H9 (cell line): Measurements from ENCODE around the gene TMEM170B. TPM values are rescaled to one million over a fixed set of nuclear protein-coding genes. Genes with fewer than 3 reads are reported as not detected.

ENCODE experiments used
- DNase-seq: peaks from one replicate; pipeline ENCODE4 v3.0.0-alpha.2; 2017
- H2AFZ ChIP-seq: one replicate; pipeline ENCODE4 v1.6.1; 2013; ENCODE audit warnings: mild to moderate bottlenecking, low read length, control low read depth, moderate library complexity
- H2AK5ac ChIP-seq: 2 replicates; pipeline ENCODE4 v1.6.1; 2013; ENCODE audit warnings: low read length, control low read depth, mixed read lengths; ENCODE audit not compliant: insufficient read length
- H2BK120ac ChIP-seq: one replicate; pipeline ENCODE4 v1.6.1; 2013; ENCODE audit warnings: low read depth, mild to moderate bottlenecking, low read length, control low read depth, inconsistent platforms; ENCODE audit not compliant: poor library complexity, severe bottlenecking
- H2BK12ac ChIP-seq: 2 replicates; pipeline ENCODE4 v1.6.1; 2013; ENCODE audit warnings: low read length, control low read depth, mixed read lengths, low read depth; ENCODE audit not compliant: insufficient read length
- H2BK15ac ChIP-seq: 2 replicates; pipeline ENCODE4 v1.6.1; 2013; ENCODE audit warnings: low read depth, low read length, control low read depth
- H2BK20ac ChIP-seq: one replicate; pipeline ENCODE4 v1.6.1; 2013; ENCODE audit warnings: low read depth, mild to moderate bottlenecking, low read length, control low read depth, inconsistent platforms; ENCODE audit not compliant: poor library complexity, severe bottlenecking
- H2BK5ac ChIP-seq: 2 replicates; pipeline ENCODE4 v1.6.1; 2013; ENCODE audit warnings: low read length, control low read depth, mixed read lengths; ENCODE audit not compliant: insufficient read length
- H3K14ac ChIP-seq: 2 replicates; pipeline ENCODE4 v1.6.1; 2013; ENCODE audit warnings: low read length, control low read depth; ENCODE audit not compliant: insufficient read depth
- H3K18ac ChIP-seq: 2 replicates; pipeline ENCODE4 v1.6.1; 2013; ENCODE audit warnings: low read depth, mild to moderate bottlenecking, mixed read lengths, low read length, control low read depth; ENCODE audit not compliant: insufficient read length
- H3K23ac ChIP-seq: 2 replicates; pipeline ENCODE4 v1.6.1; 2013; ENCODE audit warnings: low read length, control low read depth, mixed read lengths, low read depth; ENCODE audit not compliant: insufficient read length
- H3K23me2 ChIP-seq: 2 replicates; pipeline ENCODE4 v1.6.1; 2013; ENCODE audit warnings: low read depth, mild to moderate bottlenecking, mixed read lengths, low read length, control low read depth; ENCODE audit not compliant: insufficient read length, poor library complexity, severe bottlenecking
- H3K27ac ChIP-seq: 2 replicates; pipeline ENCODE4 v1.5.1; 2013; ENCODE audit warnings: low read length, control low read depth, mixed read lengths, low read depth; ENCODE audit not compliant: insufficient read length
- H3K27me3 ChIP-seq: 2 replicates; pipeline ENCODE4 v1.6.1; 2013; ENCODE audit warnings: low read length, control low read depth, inconsistent platforms; ENCODE audit not compliant: insufficient read depth
- H3K4ac ChIP-seq: 2 replicates; pipeline ENCODE4 v1.6.1; 2013; ENCODE audit warnings: low read depth, mild to moderate bottlenecking, control low read depth, inconsistent platforms, low read length, moderate library complexity
- H3K4me1 ChIP-seq: 2 replicates; pipeline ENCODE4 v1.6.1; 2013; ENCODE audit warnings: low read length, control low read depth, inconsistent platforms; ENCODE audit not compliant: insufficient read depth
- H3K4me2 ChIP-seq: 2 replicates; pipeline ENCODE4 v1.6.1; 2013; ENCODE audit warnings: low read length, control low read depth, mixed read lengths; ENCODE audit not compliant: insufficient read length, insufficient read depth
- H3K56ac ChIP-seq: 2 replicates; pipeline ENCODE4 v1.6.1; 2013; ENCODE audit warnings: low read depth, mild to moderate bottlenecking, mixed read lengths, low read length, control low read depth; ENCODE audit not compliant: insufficient read length
- H3K79me1 ChIP-seq: 2 replicates; pipeline ENCODE4 v1.6.1; 2013; ENCODE audit warnings: low read depth, mild to moderate bottlenecking, moderate library complexity, low read length, control low read depth, inconsistent platforms; ENCODE audit not compliant: insufficient read depth, poor library complexity, severe bottlenecking
- H3K79me2 ChIP-seq: 2 replicates; pipeline ENCODE4 v1.6.1; 2013; ENCODE audit warnings: low read length, control low read depth, inconsistent platforms; ENCODE audit not compliant: insufficient read depth
- H3K9ac ChIP-seq: 2 replicates; pipeline ENCODE4 v1.6.1; 2013; ENCODE audit warnings: low read length, control low read depth, mixed read lengths; ENCODE audit not compliant: insufficient read length; ENCODE audit errors: extremely low read depth
- H3K9me3 ChIP-seq: one replicate; pipeline ENCODE4 v1.6.1; 2013; ENCODE audit warnings: low read depth, low read length, inconsistent platforms; ENCODE audit not compliant: control insufficient read depth
- H3T11ph ChIP-seq: one replicate; pipeline ENCODE4 v1.6.1; 2013; ENCODE audit warnings: mild to moderate bottlenecking, low read length, control low read depth, inconsistent platforms
- H4K20me1 ChIP-seq: one replicate; pipeline ENCODE4 v1.6.1; 2013; ENCODE audit not compliant: control insufficient read depth, insufficient read length, insufficient read depth
- H4K5ac ChIP-seq: 2 replicates; pipeline ENCODE4 v1.6.1; 2013; ENCODE audit warnings: low read depth, mild to moderate bottlenecking, mixed read lengths, low read length, control low read depth; ENCODE audit not compliant: insufficient read length
- H4K8ac ChIP-seq: replicated peaks from 2 replicates; pipeline ENCODE4 v1.6.1; 2013; ENCODE audit warnings: low read length, control low read depth, mixed read lengths, low read depth; ENCODE audit not compliant: insufficient read length
- H4K91ac ChIP-seq: 2 replicates; pipeline ENCODE4 v1.6.1; 2013; ENCODE audit warnings: low read depth, mild to moderate bottlenecking, moderate library complexity, mixed read lengths, low read length, control low read depth; ENCODE audit not compliant: insufficient read length
- H3K27ac Mint-ChIP-seq, 3 experiments: 2 replicates in 2 of 3; 3 replicates in 1 of 3; pipeline ENCODE4 v1.8.0; 2020 to 2021; ENCODE audit warnings: mixed read lengths in 3 of 3, mild to moderate bottlenecking in 1 of 3, moderate library complexity in 1 of 3
- H3K27me3 Mint-ChIP-seq: 2 replicates; pipeline ENCODE4 v1.8.0; 2021; ENCODE audit warnings: low read depth, mild to moderate bottlenecking, moderate library complexity, mixed read lengths
- H3K36me3 Mint-ChIP-seq, 3 experiments: 2 replicates in 2 of 3; 3 replicates in 1 of 3; pipeline ENCODE4 v1.8.0; 2020 to 2021; ENCODE audit warnings: low read depth in 3 of 3, mixed read lengths in 3 of 3; ENCODE audit not compliant: insufficient read depth in 1 of 3
- H3K4me1 Mint-ChIP-seq, 2 experiments: 2 replicates each; pipeline ENCODE4 v1.8.0; 2020; ENCODE audit warnings: mixed read lengths in 2 of 2
- H3K4me3 Mint-ChIP-seq, 2 experiments: 2 replicates in 1 of 2; 3 replicates in 1 of 2; pipeline ENCODE4 v1.8.0; 2020 to 2021; ENCODE audit warnings: mild to moderate bottlenecking in 2 of 2, mixed read lengths in 2 of 2, moderate library complexity in 1 of 2
- H3K9me3 Mint-ChIP-seq, 2 experiments: 2 replicates in 1 of 2; 3 replicates in 1 of 2; pipeline ENCODE4 v1.8.0; 2020; ENCODE audit warnings: mild to moderate bottlenecking in 2 of 2, mixed read lengths in 2 of 2, moderate library complexity in 1 of 2
- WGBS: extraction: QIAGEN DNeasy Blood & Tissue Kit; methylation state at CpG from one replicate; pipeline ENCODE4 v1.1.7; 2013; ENCODE audit warnings: missing lambda C conversion rate, low lambda C conversion rate, mixed read lengths; ENCODE audit not compliant: insufficient read length; ENCODE audit errors: extremely low coverage; 5-methylcytosine and 5-hydroxymethylcytosine counted together
- total RNA-seq: library from RNA; stranded (reverse); gene quantifications from 2 replicates; pipeline ENCODE4 v1.2.1, GENCODE V29; 2021
- TF ChIP-seq, protein P1 (sequence below): fragments of 200-600 bp; sonication (generic); conservative IDR thresholded peaks from 3 replicates; pipeline ENCODE4 v1.8.0; 2021; ENCODE audit warnings: antibody characterized with exemption, mild to moderate bottlenecking

The TMEM170B gene
- total RNA-seq, 1 experiment from 2014 or later: 2.9 TPM

DNA sequence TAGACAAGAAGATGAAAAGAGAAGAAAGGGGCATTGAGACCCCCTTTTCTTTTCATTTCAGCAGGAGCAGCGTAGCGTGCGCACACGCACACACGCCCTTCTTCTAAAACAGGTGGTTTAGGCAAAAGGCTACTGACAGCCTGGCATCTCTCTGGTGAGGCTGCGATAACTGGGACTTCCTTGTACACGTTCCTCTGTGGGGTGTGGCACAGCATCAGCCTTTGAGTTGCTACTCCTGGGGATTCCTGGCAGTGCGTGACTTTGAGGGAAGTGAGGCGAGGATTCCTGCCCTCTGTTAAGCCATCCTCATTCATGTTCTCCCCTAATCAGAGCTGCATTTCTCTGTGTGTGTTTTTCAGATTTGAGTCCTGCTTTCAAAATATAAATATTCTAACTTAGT, 94.7 kb downstream of the TMEM170B start:
- Histone ChIP-seq H3K56ac (no peak overlapping the region), H2BK20ac (no peak overlapping the region), H3K79me1 (no peaks in the 10 kb centered on the region), H2BK12ac (no peak overlapping the region), H2BK15ac (no peak overlapping the region), H3K14ac (no peak overlapping the region), H4K91ac (no peak overlapping the region), H3K27me3 (no peaks in the 10 kb centered on the region), H2BK120ac (no peak overlapping the region), H3K23ac (no peak overlapping the region), H2AFZ (no peak overlapping the region), H2BK5ac (no peak overlapping the region), H3K9ac (no peak overlapping the region), H3K4me1 (no peaks in the 10 kb centered on the region), H4K20me1 (no peaks in the 10 kb centered on the region), H3K9me3 (no peaks in the 10 kb centered on the region), H3K27ac (no peak overlapping the region), H3K23me2 (no peaks in the 10 kb centered on the region), H4K8ac (no peak overlapping the region), H3T11ph (no peak overlapping the region), H4K5ac (no peak overlapping the region), H3K18ac (no peak overlapping the region), H2AK5ac (no peak overlapping the region), H3K79me2 (no peaks in the 10 kb centered on the region), H3K4me2 (no peak overlapping the region), H3K4ac (no peak overlapping the region)
- H3K9me3 Mint-ChIP-seq: no peaks in the 10 kb centered on the region
- peaks cover 0 to 10% of the 10 kb centered on the region in 2 experiments; a peak in 2 of 4 replicates for H3K4me1 Mint-ChIP-seq
- no CpG with 5 or more reads among the region's 9 CpGs for WGBS
- no peaks in the 10 kb centered on the region for H3K27me3 Mint-ChIP-seq
- H3K27ac Mint-ChIP-seq: no peak overlapping the region
- TF ChIP-seq, protein P1, sequence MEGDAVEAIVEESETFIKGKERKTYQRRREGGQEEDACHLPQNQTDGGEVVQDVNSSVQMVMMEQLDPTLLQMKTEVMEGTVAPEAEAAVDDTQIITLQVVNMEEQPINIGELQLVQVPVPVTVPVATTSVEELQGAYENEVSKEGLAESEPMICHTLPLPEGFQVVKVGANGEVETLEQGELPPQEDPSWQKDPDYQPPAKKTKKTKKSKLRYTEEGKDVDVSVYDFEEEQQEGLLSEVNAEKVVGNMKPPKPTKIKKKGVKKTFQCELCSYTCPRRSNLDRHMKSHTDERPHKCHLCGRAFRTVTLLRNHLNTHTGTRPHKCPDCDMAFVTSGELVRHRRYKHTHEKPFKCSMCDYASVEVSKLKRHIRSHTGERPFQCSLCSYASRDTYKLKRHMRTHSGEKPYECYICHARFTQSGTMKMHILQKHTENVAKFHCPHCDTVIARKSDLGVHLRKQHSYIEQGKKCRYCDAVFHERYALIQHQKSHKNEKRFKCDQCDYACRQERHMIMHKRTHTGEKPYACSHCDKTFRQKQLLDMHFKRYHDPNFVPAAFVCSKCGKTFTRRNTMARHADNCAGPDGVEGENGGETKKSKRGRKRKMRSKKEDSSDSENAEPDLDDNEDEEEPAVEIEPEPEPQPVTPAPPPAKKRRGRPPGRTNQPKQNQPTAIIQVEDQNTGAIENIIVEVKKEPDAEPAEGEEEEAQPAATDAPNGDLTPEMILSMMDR: no peak
- H3K36me3 Mint-ChIP-seq: no peaks in the 10 kb centered on the region
- no peak overlapping the region for H3K4me3 Mint-ChIP-seq
- DNase-seq: no peak
